HCT116 (cell line): ENCODE measurements around the gene RAB8A. TPM values are rescaled to one million over a fixed set of nuclear protein-coding genes. Genes with fewer than 3 reads are reported as not detected.
A peak's percentile ranks its signal among the peaks of the same experiment; 100 is the strongest.

Source experiments
- ATAC-seq: fragments of 200-7000 bp; cut with Tn5 transposase; 2 replicates; pipeline ENCODE4 v1.9.1; 2020; ENCODE audit warnings: mild to moderate bottlenecking, moderate library complexity
- BruUV-seq: library from RNA; stranded (reverse); fragments of 400-500 nt; replicated peaks from 2 replicates; lab custom pipeline; 2021; lab: Mats Ljungman, UMichigan
- CTCF ChIA-PET: fragments of 300-600 bp; sonication (Branson Sonifier 250); formaldehyde crosslinking; loops from one replicate; lab custom pipeline; 2021; ENCODE audit warnings: antibody characterized with exemption; lab: Charles Lee
- POLR2A ChIA-PET: fragments of 300-600, 350-600 bp; sonication (Branson Sonifier 250); formaldehyde crosslinking; loops from one replicate; lab custom pipeline; 2021; ENCODE audit warnings: antibody characterized with exemption; lab: Charles Lee
- RAD21 ChIA-PET, 2 experiments: fragments of 300-600 bp; sonication (Branson Sonifier 250); formaldehyde crosslinking; loops; one replicate each; lab custom pipeline; 2023; ENCODE audit warnings: low total read pairs in 2 of 2; ENCODE audit not compliant: uncharacterized antibody in 2 of 2, unreplicated experiment in 2 of 2, low non-redundant PET in 1 of 2; lab: Charles Lee
- DNase-seq: peaks from one replicate; pipeline ENCODE4 v3.0.0-alpha.2; 2010; ENCODE audit warnings: low read depth, low spot score
- H2AFZ ChIP-seq: fragments of 200-600 bp; shearing (Covaris generic), sonication (generic); 2 replicates; pipeline ENCODE4 v1.6.1; 2017; ENCODE audit warnings: low read depth, mixed run types, mixed read lengths, antibody characterized with exemption, low read length; ENCODE audit not compliant: poor library complexity, severe bottlenecking
- H3K27ac ChIP-seq: 2 replicates; pipeline ENCODE4 v1.5.1; 2012; ENCODE audit warnings: low read depth, low read length
- H3K27me3 ChIP-seq: fragments of 200-600 bp; sonication (generic); 2 replicates; pipeline ENCODE4 v1.6.1; 2016; ENCODE audit warnings: mixed run types, low read length, mixed read lengths; ENCODE audit not compliant: insufficient read depth
- H3K36me3 ChIP-seq, 2 experiments: fragments of 200-500 bp in 1 of 2; fragments of 200-600 bp in 1 of 2; sonication (Bioruptor generic) in 1 of 2; sonication (generic) in 1 of 2; 2 replicates each; pipeline versions ENCODE4 v1.5.1 to v1.6.1; 2014 to 2016; ENCODE audit warnings: low read length in 2 of 2, inconsistent platforms in 1 of 2, mixed read lengths in 1 of 2, mixed run types in 1 of 2; ENCODE audit not compliant: insufficient read depth in 2 of 2, control insufficient read depth in 1 of 2
- H3K4me1 ChIP-seq, 2 experiments: fragments of 200-600 bp in 1 of 2; sonication (generic) in 1 of 2; 2 replicates each; pipeline versions ENCODE4 v1.5.1 to v1.6.1; 2012 to 2017; ENCODE audit warnings: low read length in 2 of 2, inconsistent platforms in 1 of 2, mild to moderate bottlenecking in 1 of 2, mixed read lengths in 1 of 2, mixed run types in 1 of 2, moderate library complexity in 1 of 2; ENCODE audit not compliant: insufficient read depth in 2 of 2, control insufficient read depth in 1 of 2
- H3K4me2 ChIP-seq: fragments of 200-600 bp; sonication (generic); 2 replicates; pipeline ENCODE4 v1.6.1; 2017; ENCODE audit warnings: mixed run types, low read length, mixed read lengths
- H3K4me3 ChIP-seq, 2 experiments: fragments of 200-600 bp in 1 of 2; sonication (generic) in 1 of 2; replicated peaks in 1 of 2; 2 replicates each; pipeline ENCODE4 v1.5.1; 2011 to 2016; ENCODE audit warnings: low read length in 2 of 2, control low read depth in 1 of 2, low read depth in 1 of 2, mild to moderate bottlenecking in 1 of 2, mixed read lengths in 1 of 2, mixed run types in 1 of 2
- H3K79me2 ChIP-seq: fragments of 200-600 bp; sonication (generic); 2 replicates; pipeline ENCODE4 v1.6.1; 2017; ENCODE audit warnings: mild to moderate bottlenecking, mixed run types, low read length, moderate library complexity, mixed read lengths; ENCODE audit not compliant: insufficient read depth
- H3K9ac ChIP-seq: fragments of 200-600 bp; sonication (generic); 2 replicates; pipeline ENCODE4 v1.6.1; 2016; ENCODE audit warnings: low read length, mixed read lengths
- H3K9me2 ChIP-seq: fragments of 200-600 bp; sonication (generic), shearing (Covaris generic); 2 replicates; pipeline ENCODE4 v1.6.1; 2017; ENCODE audit warnings: mixed run types, mild to moderate bottlenecking, moderate library complexity; ENCODE audit not compliant: insufficient read depth
- H3K9me3 ChIP-seq, 2 experiments: fragments of 200-500 bp in 1 of 2; fragments of 200-600 bp in 1 of 2; sonication (Bioruptor generic) in 1 of 2; sonication (generic) in 1 of 2; 2 replicates each; pipeline ENCODE4 v1.6.1; 2014 to 2017; ENCODE audit warnings: low read length in 2 of 2, mixed read lengths in 2 of 2, inconsistent platforms in 1 of 2, low read depth in 1 of 2, mild to moderate bottlenecking in 1 of 2, mixed run types in 1 of 2, moderate library complexity in 1 of 2; ENCODE audit not compliant: control insufficient read depth in 1 of 2, insufficient read depth in 1 of 2
- H4K20me1 ChIP-seq: fragments of 200-600 bp; sonication (generic), shearing (Covaris generic); 2 replicates; pipeline ENCODE4 v1.6.1; 2017; ENCODE audit warnings: mixed run types, mild to moderate bottlenecking, moderate library complexity; ENCODE audit not compliant: insufficient read depth
- CBX3 ChIP-seq: IDR thresholded peaks from 2 replicates; pipeline ENCODE4 v1.6.1; 2012; ENCODE audit warnings: low read depth
- CTCF ChIP-seq, 3 experiments: fragments of 200-600 bp in 1 of 3; sonication (generic) in 1 of 3; IDR thresholded peaks in 2 of 3; conservative IDR thresholded peaks in 1 of 3; 2 replicates each; pipeline ENCODE4 v1.5.1; 2012 to 2017; ENCODE audit warnings: low read depth in 2 of 3, low read length in 2 of 3, antibody characterized with exemption in 1 of 3, borderline replicate concordance in 1 of 3, control low read depth in 1 of 3, mild to moderate bottlenecking in 1 of 3, mixed read lengths in 1 of 3, mixed run types in 1 of 3, moderate library complexity in 1 of 3; ENCODE audit not compliant: insufficient read depth in 1 of 3
- EGR1 ChIP-seq: IDR thresholded peaks from 2 replicates; pipeline ENCODE4 v1.6.1; 2012; ENCODE audit warnings: low read depth
- ELF1 ChIP-seq: IDR thresholded peaks from 2 replicates; pipeline ENCODE4 v1.6.1; 2012; ENCODE audit warnings: low read depth, borderline replicate concordance
- EZH2 ChIP-seq: fragments of 200-600 bp; sonication (generic); IDR thresholded peaks from 2 replicates; pipeline ENCODE4 v1.6.1; 2017; ENCODE audit warnings: antibody characterized with exemption, mixed run types
- EZH2phosphoT487 ChIP-seq: fragments of 200-600 bp; IDR thresholded peaks from 2 replicates; pipeline ENCODE4 v1.6.1; 2018; ENCODE audit warnings: antibody characterized with exemption, borderline replicate concordance
- FOSL1 ChIP-seq: IDR thresholded peaks from 2 replicates; pipeline ENCODE4 v1.6.1; 2012; ENCODE audit warnings: low read depth
- JUND ChIP-seq: IDR thresholded peaks from 2 replicates; pipeline ENCODE4 v1.6.1; 2012
- MAX ChIP-seq: IDR thresholded peaks from 2 replicates; pipeline ENCODE4 v1.6.1; 2012
- POLR2AphosphoS5 ChIP-seq: IDR thresholded peaks from 2 replicates; pipeline ENCODE4 v1.6.1; 2011; ENCODE audit warnings: mild to moderate bottlenecking, low read depth, low read length, moderate library complexity
- SIN3A ChIP-seq: IDR thresholded peaks from 2 replicates; pipeline ENCODE4 v1.6.1; 2012; ENCODE audit warnings: low read depth
- SP1 ChIP-seq: IDR thresholded peaks from 2 replicates; pipeline ENCODE4 v1.6.1; 2012; ENCODE audit warnings: low read depth
- SRF ChIP-seq: IDR thresholded peaks from 2 replicates; pipeline ENCODE4 v1.6.1; 2012; ENCODE audit warnings: low read depth
- YY1 ChIP-seq: IDR thresholded peaks from 2 replicates; pipeline ENCODE4 v1.6.1; 2011; ENCODE audit warnings: low read length, low read depth, moderate library complexity, mild to moderate bottlenecking; ENCODE audit not compliant: insufficient replicate concordance; ENCODE audit errors: extremely low read depth
- ZFX ChIP-seq: fragments of 450-650 bp; IDR thresholded peaks from 2 replicates; pipeline ENCODE4 v1.6.1; 2017
- ZNF274 ChIP-seq: fragments of 200-500 bp; sonication (Bioruptor generic); IDR thresholded peaks from 2 replicates; pipeline ENCODE4 v1.6.1; 2014; ENCODE audit warnings: mild to moderate bottlenecking, low read depth, low read length, inconsistent platforms
- intact Hi-C: fragments of 100-400 bp; cut with micrococcal nuclease; formaldehyde crosslinking; loops from 2 replicates; pipeline ENCODE4 v1.10.0; 2022
- total RNA-seq: library from RNA; stranded (reverse); gene quantifications from one replicate; pipeline ENCODE4 v1.2.1, GENCODE V29; 2021; ENCODE audit not compliant: unreplicated experiment
- TF ChIP-seq, protein P1 (sequence below): IDR thresholded peaks from 2 replicates; pipeline ENCODE4 v1.6.1; 2011; ENCODE audit warnings: mild to moderate bottlenecking, low read length, moderate library complexity; ENCODE audit not compliant: insufficient replicate concordance; ENCODE audit errors: extremely low read depth

The RAB8A gene
- total RNA-seq, 1 experiment from 2014 or later, result 116 TPM

- TF ChIP-seq CTCF (IDR thresholded peaks at IDR 0.05 in 2 of 3, conservative IDR thresholded peaks at IDR 0.05 in 1 of 3; ENCODE audit: borderline replicate concordance in 1 of 3, insufficient read depth in 1 of 3, low read depth in 2 of 3, low read length in 2 of 3), result no peak
- TF ChIP-seq FOSL1, result peak; percentile 58; the same call in 1 of the 2 replicates
These were observed 41.2 kb upstream of the RAB8A start (continued) for GRCh38 chr19:16070366-16070990.

DNA sequence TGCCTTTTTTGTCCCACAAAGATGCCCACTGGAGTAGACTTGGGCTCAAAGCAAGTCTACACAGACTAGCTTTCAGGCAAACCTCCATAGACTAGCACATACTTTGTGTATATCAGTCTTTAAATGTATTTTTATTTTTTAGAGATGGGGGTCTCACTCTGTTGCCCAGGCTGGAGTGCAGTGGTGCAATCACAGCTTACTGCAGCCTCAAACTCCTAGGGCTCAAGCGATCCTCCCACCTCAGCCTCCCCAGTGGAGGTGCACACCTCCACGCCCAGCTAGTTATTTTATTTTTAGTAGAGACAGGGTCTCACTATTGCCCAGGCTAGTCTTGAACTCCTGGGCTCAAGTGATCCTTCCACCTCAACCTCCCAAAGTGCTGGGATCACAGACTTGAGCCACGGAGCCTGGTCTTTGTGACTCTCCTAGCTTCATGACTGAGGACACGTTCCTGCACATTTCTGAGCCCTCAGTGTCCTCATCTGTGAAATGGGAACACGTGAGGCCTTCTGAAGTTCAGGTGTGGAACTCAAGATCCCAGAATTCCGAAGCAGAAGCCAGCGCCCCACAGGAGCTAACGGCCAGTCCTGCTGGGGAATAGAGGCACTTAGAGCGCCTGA, 40.5 kb upstream of the RAB8A start:
- Histone ChIP-seq H3K9me3 (no peaks in the 10 kb centered on the region), H4K20me1 (no peaks in the 10 kb centered on the region), H3K9ac (peak overlapping the region; percentile 88), H3K4me3 (peak overlapping the region in 1 of 2 experiments; percentile 96; a peak in 2 of 4 replicates), H3K4me1 (peaks cover 24 to 58% of the 10 kb centered on the region in 2 experiments), H3K27ac (peak overlapping the region; percentile 83), H3K9me2 (no peaks in the 10 kb centered on the region), H2AFZ (no peak overlapping the region), H3K79me2 (peaks cover 83% of the 10 kb centered on the region), H3K27me3 (no peaks in the 10 kb centered on the region), H3K4me2 (peak overlapping the region; percentile 80), H3K36me3 (peaks cover 0 to 24% of the 10 kb centered on the region in 2 experiments; a peak in 1 of 4 replicates)
- ChIA-PET POLR2A (interaction anchor here (0.7 to 1.3 kb wide), 4 partner anchors 24 to 260 kb away, joined by 3 read pairs; partner anchors contain the start of gene AP1M1), CTCF (interaction anchor here (2.7 kb wide), 1 partner anchor 8 kb away, joined by 9 read pairs; no protein-coding TSS in a partner anchor), RAD21 (interaction anchor here in 1 of 2 experiments (0.6 kb wide), 1 partner anchor 187 kb away, joined by 3 read pairs; no protein-coding TSS in a partner anchor)
- intact Hi-C loops, result no loop called here
- no TSS peak for BruUV-seq
- ATAC-seq, result no peak
- no peak for DNase-seq
- TF ChIP-seq, protein P1, sequence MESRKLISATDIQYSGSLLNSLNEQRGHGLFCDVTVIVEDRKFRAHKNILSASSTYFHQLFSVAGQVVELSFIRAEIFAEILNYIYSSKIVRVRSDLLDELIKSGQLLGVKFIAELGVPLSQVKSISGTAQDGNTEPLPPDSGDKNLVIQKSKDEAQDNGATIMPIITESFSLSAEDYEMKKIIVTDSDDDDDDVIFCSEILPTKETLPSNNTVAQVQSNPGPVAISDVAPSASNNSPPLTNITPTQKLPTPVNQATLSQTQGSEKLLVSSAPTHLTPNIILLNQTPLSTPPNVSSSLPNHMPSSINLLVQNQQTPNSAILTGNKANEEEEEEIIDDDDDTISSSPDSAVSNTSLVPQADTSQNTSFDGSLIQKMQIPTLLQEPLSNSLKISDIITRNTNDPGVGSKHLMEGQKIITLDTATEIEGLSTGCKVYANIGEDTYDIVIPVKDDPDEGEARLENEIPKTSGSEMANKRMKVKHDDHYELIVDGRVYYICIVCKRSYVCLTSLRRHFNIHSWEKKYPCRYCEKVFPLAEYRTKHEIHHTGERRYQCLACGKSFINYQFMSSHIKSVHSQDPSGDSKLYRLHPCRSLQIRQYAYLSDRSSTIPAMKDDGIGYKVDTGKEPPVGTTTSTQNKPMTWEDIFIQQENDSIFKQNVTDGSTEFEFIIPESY, result no peak
- no peak for TF ChIP-seq ELF1
- no peak for TF ChIP-seq EZH2phosphoT487
- TF ChIP-seq EZH2, result no peak
- no peak for TF ChIP-seq SRF
- TF ChIP-seq ZFX, result no peak
- no peak for TF ChIP-seq YY1
- TF ChIP-seq POLR2AphosphoS5, result no peak
- no peak for TF ChIP-seq MAX
- no peak for TF ChIP-seq ZNF274
- TF ChIP-seq SP1, result no peak
- no peak for TF ChIP-seq CBX3
- TF ChIP-seq SIN3A, result no peak
- TF ChIP-seq EGR1, result no peak
- no peak for TF ChIP-seq FOSL1
- no peak for TF ChIP-seq JUND
